ENCODE measurements around the gene POMGNT2. TPM values are rescaled to one million over a fixed set of nuclear protein-coding genes. Genes with fewer than 3 reads are reported as not detected.

POMGNT2 gene
- total and polyA plus RNA-seq, 2 of the 8 experiments (the other 6 are each of a cell fraction or from before 2014, with no cell fraction given): 13.6 to 35.7 TPM

DNA sequence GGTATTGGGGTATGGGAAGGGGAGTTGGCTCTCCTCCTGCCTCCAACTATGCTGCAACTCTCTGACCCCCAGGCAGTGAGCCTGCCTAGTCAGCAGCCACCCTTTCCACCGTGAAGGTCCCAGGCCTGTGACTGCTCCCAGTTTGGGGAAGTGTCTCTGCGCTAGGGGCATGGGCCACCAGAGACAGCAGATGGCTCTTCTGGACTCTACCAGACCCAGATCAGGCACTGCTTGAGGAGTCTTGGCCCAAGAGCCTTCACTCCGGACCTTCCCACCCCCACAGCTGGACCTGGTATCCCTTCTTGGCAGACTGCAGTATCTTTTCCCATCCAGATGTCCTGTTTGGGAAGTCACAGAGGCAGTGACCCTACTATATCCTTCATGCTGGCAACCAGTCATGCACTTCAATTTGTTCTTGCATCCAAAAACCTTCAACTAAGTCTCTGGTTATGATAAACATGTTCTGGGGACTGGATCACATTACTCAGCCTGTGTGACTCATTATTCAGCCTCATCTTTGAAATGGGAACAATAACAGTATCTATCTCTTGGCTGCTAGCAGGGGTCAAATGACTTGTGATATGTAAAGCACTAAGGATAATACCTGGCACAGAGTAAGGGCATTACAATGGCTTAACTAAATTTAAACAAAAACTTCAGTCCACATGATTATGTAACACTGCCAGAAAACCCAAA lies 62.7 kb downstream of the POMGNT2 start (continued):
- TF ChIP-seq KDM4A (IDR thresholded peaks at IDR 0.05; ENCODE audit: low read depth, low read length, severe bottlenecking): no peak
- no peak for TF ChIP-seq CREB1 (IDR thresholded peaks at IDR 0.05)
- TF ChIP-seq BCL11A (IDR thresholded peaks at IDR 0.05; ENCODE audit: low read depth in 2 of 2, low read length in 2 of 2): no peak
- TF ChIP-seq NRF1 (IDR thresholded peaks at IDR 0.05; ENCODE audit: low read depth, low read length): no peak
